Measurements from ENCODE around the gene ERO1B.

ERO1B gene

DNA sequence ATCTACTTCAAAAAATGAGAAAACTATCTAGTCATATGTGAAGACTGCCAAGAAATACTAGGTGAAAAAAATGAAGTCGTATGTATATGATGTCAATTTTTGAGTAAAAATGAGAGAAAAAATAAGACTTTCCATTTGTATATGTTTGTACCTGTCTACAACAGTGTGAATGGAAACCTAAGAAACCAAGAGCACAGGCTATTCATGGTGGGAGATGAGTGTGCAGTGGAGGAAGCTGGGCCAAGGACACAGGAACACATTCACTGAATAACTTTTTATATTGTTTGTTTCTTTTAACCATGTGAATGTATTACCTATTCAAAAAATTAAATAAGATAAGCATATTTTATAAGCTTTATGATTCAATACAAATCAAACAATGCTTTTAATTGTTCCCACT is 67.0 kb downstream of the ERO1B start:
- no peaks in the 10 kb centered on the region for H3K9me3 ChIP-seq (ENCODE audit: control insufficient read depth, insufficient read depth, low read length)
- no peak overlapping the region for H3K4me3 ChIP-seq (ENCODE audit: low read depth, low read length)
- H3K9ac ChIP-seq (ENCODE audit: low read depth, low read length) = no peak overlapping the region
- H3K27ac ChIP-seq (ENCODE audit: low read depth, low read length) = no peak overlapping the region
- H3K27me3 ChIP-seq (ENCODE audit: control insufficient read depth, insufficient read depth, low read length) = no peaks in the 10 kb centered on the region
- H3K36me3 ChIP-seq (ENCODE audit: control insufficient read depth, insufficient read depth, low read length) = no peaks in the 10 kb centered on the region
- H3K4me1 ChIP-seq (ENCODE audit: control insufficient read depth, insufficient read depth, low read length) = no peaks in the 10 kb centered on the region

DNA sequence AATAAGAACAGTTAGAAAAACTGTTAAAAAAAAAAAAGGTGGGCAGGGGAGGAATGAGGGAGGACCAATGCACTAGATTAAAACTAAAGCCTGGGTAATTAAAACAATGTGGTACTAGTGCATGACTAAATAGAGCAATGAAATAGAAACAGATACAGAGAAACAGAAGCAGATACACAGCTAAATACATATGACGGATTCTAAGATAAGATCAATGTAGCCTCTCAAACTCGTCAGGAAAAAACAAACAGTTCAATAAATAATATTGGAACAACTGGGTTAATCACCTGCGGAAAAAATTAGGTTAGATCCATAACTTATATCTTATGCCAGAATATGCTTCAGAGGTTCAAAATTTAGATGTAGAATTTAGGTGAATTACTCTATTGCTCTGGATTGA is 68.2 kb downstream of the ERO1B start:
- Histone ChIP-seq H3K27me3 (ENCODE audit: control insufficient read depth, insufficient read depth, low read length) (no peaks in the 10 kb centered on the region), H3K36me3 (ENCODE audit: control insufficient read depth, insufficient read depth, low read length) (no peaks in the 10 kb centered on the region), H3K27ac (ENCODE audit: low read depth, low read length) (no peak overlapping the region), H3K9me3 (ENCODE audit: control insufficient read depth, insufficient read depth, low read length) (no peaks in the 10 kb centered on the region), H3K4me3 (ENCODE audit: low read depth, low read length) (no peak overlapping the region), H3K9ac (ENCODE audit: low read depth, low read length) (no peak overlapping the region), H3K4me1 (ENCODE audit: control insufficient read depth, insufficient read depth, low read length) (no peaks in the 10 kb centered on the region)

DNA sequence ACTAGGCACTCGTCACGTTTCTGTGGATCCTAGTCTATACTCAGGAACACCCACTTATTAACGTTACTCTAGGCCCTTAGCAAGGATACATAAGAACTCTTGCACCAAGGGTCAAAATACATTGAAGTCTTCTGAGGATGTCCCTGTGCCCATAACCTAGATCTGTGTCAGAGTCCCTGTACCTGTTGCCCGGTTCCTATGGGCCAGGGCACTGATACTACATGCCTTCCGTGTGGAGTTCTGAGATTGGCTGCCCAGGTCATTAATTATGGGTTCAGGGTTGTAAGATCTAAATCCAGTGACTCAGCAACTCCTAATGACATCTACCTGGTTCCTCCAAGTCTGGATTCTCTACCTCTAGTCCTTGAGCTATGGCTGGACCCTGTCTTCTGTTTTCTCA is 69.9 kb downstream of the ERO1B start:
- Histone ChIP-seq H3K27ac (ENCODE audit: low read depth, low read length) (no peak overlapping the region), H3K9ac (ENCODE audit: low read depth, low read length) (no peak overlapping the region), H3K36me3 (ENCODE audit: control insufficient read depth, insufficient read depth, low read length) (no peaks in the 10 kb centered on the region), H3K4me1 (ENCODE audit: control insufficient read depth, insufficient read depth, low read length) (no peaks in the 10 kb centered on the region), H3K4me3 (ENCODE audit: low read depth, low read length) (no peak overlapping the region), H3K27me3 (ENCODE audit: control insufficient read depth, insufficient read depth, low read length) (no peaks in the 10 kb centered on the region), H3K9me3 (ENCODE audit: control insufficient read depth, insufficient read depth, low read length) (no peaks in the 10 kb centered on the region)

DNA sequence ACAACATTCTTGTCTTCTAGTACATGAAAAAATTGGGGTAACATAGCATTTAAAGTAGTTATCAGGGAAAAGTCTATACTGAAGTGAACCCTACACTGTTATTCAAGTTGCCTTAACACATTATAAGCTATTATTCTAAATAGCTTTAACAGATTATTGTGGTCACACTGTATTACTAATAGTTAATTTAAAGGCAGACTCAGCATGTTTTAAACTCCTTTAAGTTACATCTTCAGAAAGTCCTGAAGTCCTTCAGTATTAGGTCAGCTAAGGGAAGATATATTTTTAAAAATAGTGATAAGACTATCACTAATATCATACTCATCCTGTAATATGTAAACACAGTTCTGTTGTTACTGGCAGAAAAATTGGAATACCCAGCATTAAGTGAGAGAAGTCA is 72.0 kb downstream of the ERO1B start:
- H3K4me3 ChIP-seq (ENCODE audit: low read depth, low read length) = no peak overlapping the region
- H3K27me3 ChIP-seq (ENCODE audit: control insufficient read depth, insufficient read depth, low read length) = no peaks in the 10 kb centered on the region
- H3K4me1 ChIP-seq (ENCODE audit: control insufficient read depth, insufficient read depth, low read length) = peaks cover 7% of the 10 kb centered on the region; the same call in 1 of the 2 replicates
- no peak overlapping the region for H3K27ac ChIP-seq (ENCODE audit: low read depth, low read length)
- H3K9me3 ChIP-seq (ENCODE audit: control insufficient read depth, insufficient read depth, low read length) = no peaks in the 10 kb centered on the region
- H3K9ac ChIP-seq (ENCODE audit: low read depth, low read length) = no peak overlapping the region
- H3K36me3 ChIP-seq (ENCODE audit: control insufficient read depth, insufficient read depth, low read length) = peaks cover 3% of the 10 kb centered on the region; the same call in 1 of the 2 replicates

DNA sequence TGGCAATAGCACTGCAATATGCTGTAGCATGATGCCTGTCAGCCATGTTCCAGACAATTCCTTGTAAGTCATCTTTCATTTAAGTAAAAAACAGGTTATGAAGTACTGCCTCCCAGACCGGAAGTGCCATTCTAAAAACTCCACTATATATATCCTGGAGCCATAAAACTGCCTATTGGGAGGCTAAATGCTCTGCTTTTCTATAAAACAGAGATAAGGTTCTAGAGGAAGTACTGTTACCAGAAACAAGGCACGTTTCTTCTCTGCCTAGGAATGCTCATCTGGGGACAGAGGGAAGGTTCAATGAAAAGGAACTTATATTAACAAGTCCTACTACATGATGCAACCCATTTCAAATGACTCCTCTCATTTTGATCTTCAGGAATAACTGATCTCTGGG is 72.6 kb downstream of the ERO1B start:
- Histone ChIP-seq H3K27ac (ENCODE audit: low read depth, low read length) (no peak overlapping the region), H3K4me3 (ENCODE audit: low read depth, low read length) (no peak overlapping the region), H3K9me3 (ENCODE audit: control insufficient read depth, insufficient read depth, low read length) (no peaks in the 10 kb centered on the region)

GRCh38 chr1:236207569-236207968 is 74.2 kb downstream of the ERO1B start:
- Histone ChIP-seq H3K27me3 (ENCODE audit: control insufficient read depth, insufficient read depth, low read length) (no peaks in the 10 kb centered on the region), H3K36me3 (ENCODE audit: control insufficient read depth, insufficient read depth, low read length) (peaks cover 3% of the 10 kb centered on the region; the same call in 1 of the 2 replicates), H3K4me3 (ENCODE audit: low read depth, low read length) (no peak overlapping the region), H3K9me3 (ENCODE audit: control insufficient read depth, insufficient read depth, low read length) (no peaks in the 10 kb centered on the region), H3K27ac (ENCODE audit: low read depth, low read length) (no peak overlapping the region), H3K9ac (ENCODE audit: low read depth, low read length) (no peak overlapping the region), H3K4me1 (ENCODE audit: control insufficient read depth, insufficient read depth, low read length) (peaks cover 7% of the 10 kb centered on the region; the same call in 1 of the 2 replicates)

More for the DNA sequence above, 72.6 kb downstream of the ERO1B start:
- Histone ChIP-seq H3K9ac (ENCODE audit: low read depth, low read length) (no peak overlapping the region), H3K36me3 (ENCODE audit: control insufficient read depth, insufficient read depth, low read length) (peaks cover 3% of the 10 kb centered on the region; the same call in 1 of the 2 replicates), H3K4me1 (ENCODE audit: control insufficient read depth, insufficient read depth, low read length) (peaks cover 7% of the 10 kb centered on the region; the same call in 1 of the 2 replicates), H3K27me3 (ENCODE audit: control insufficient read depth, insufficient read depth, low read length) (no peaks in the 10 kb centered on the region)

DNA sequence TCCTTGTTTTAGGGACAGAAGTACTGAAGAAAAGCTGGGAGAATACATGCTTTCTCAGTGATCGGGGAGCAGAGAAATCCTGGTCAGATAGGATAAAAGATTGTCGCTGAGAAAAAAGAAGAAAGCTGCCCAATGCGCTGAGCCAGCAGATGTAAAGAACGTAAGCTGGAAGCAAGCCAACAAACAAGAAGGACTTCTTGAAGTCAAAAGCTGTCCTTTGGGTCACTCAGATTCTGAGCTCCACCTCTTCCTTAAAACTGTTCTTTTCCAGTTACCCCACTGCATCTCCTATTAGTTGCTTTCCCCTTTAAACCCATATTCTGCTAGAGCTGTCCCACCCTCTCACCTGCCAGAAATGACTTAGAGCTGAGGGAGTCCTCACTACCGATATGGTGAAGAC is 74.6 kb downstream of the ERO1B start:
- Histone ChIP-seq H3K27ac (ENCODE audit: low read depth, low read length) (no peak overlapping the region), H3K9ac (ENCODE audit: low read depth, low read length) (no peak overlapping the region), H3K4me3 (ENCODE audit: low read depth, low read length) (no peak overlapping the region), H3K36me3 (ENCODE audit: control insufficient read depth, insufficient read depth, low read length) (peaks cover 3% of the 10 kb centered on the region; the same call in 1 of the 2 replicates), H3K27me3 (ENCODE audit: control insufficient read depth, insufficient read depth, low read length) (no peaks in the 10 kb centered on the region), H3K9me3 (ENCODE audit: control insufficient read depth, insufficient read depth, low read length) (0 out of 2 replicates have a peak, but pooled peaks cover 1% of the 10 kb centered on the region), H3K4me1 (ENCODE audit: control insufficient read depth, insufficient read depth, low read length) (peaks cover 7% of the 10 kb centered on the region; the same call in 1 of the 2 replicates)

- no peak overlapping the region for H3K9ac ChIP-seq (ENCODE audit: low read depth, low read length)
- peaks cover 3% of the 10 kb centered on the region; the same call in 1 of the 2 replicates for H3K36me3 ChIP-seq (ENCODE audit: control insufficient read depth, insufficient read depth, low read length)
- no peak overlapping the region for H3K27ac ChIP-seq (ENCODE audit: low read depth, low read length)
- peaks cover 7% of the 10 kb centered on the region; the same call in 1 of the 2 replicates for H3K4me1 ChIP-seq (ENCODE audit: control insufficient read depth, insufficient read depth, low read length)
- H3K9me3 ChIP-seq (ENCODE audit: control insufficient read depth, insufficient read depth, low read length) = 0 out of 2 replicates have a peak, but pooled peaks cover 4% of the 10 kb centered on the region
- H3K4me3 ChIP-seq (ENCODE audit: low read depth, low read length) = no peak overlapping the region
- H3K27me3 ChIP-seq (ENCODE audit: control insufficient read depth, insufficient read depth, low read length) = no peaks in the 10 kb centered on the region
Observed at GRCh38 chr1:236206548-236206947, 75.2 kb downstream of the ERO1B start.

DNA sequence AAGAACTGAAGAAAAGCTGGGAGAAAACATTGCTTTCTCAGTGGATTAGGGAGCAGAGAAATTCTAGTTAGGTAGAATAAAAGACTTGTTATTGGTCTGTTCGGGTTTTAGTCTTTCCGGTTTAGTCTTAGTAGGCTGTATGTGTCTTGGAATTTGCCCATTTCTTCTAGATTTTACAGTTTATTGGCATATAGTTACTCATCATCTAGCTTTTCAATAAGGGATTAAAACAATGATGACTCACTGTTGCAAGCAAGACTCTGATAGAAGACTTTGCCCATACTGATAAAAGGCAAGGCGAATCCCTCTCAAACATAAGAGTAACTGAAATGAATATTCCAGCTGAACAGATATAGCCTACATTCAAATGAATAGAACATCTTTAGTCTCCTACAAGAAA is 77.1 kb downstream of the ERO1B start:
- peaks cover 7% of the 10 kb centered on the region; the same call in 1 of the 2 replicates for H3K4me1 ChIP-seq (ENCODE audit: control insufficient read depth, insufficient read depth, low read length)
- 0 out of 2 replicates have a peak, but pooled peaks cover 4% of the 10 kb centered on the region for H3K9me3 ChIP-seq (ENCODE audit: control insufficient read depth, insufficient read depth, low read length)
- H3K36me3 ChIP-seq (ENCODE audit: control insufficient read depth, insufficient read depth, low read length) = peaks cover 3% of the 10 kb centered on the region; the same call in 1 of the 2 replicates
- no peak overlapping the region for H3K9ac ChIP-seq (ENCODE audit: low read depth, low read length)
- no peaks in the 10 kb centered on the region for H3K27me3 ChIP-seq (ENCODE audit: control insufficient read depth, insufficient read depth, low read length)
- H3K4me3 ChIP-seq (ENCODE audit: low read depth, low read length) = no peak overlapping the region
- no peak overlapping the region for H3K27ac ChIP-seq (ENCODE audit: low read depth, low read length)

DNA sequence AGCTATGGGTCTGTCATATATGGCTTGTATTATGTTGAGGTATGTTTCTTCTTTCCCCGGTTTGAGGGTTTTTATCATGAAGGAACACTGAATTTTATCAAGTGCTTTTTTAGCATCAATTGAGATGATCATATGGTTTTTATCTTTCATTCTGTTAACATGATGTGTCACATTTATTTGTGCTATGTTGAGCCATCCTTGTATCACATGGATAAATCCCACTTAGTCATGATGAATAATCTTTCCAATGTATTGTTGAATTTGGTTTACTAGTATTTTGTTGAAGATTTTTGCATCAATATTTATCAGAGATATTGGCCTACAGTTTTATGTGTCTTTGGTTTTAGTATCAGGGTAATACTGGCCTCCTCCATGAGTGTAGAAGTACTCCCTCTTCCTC is 77.7 kb downstream of the ERO1B start:
- Histone ChIP-seq H3K36me3 (ENCODE audit: control insufficient read depth, insufficient read depth, low read length) (peaks cover 3% of the 10 kb centered on the region; the same call in 1 of the 2 replicates), H3K9me3 (ENCODE audit: control insufficient read depth, insufficient read depth, low read length) (0 out of 2 replicates have a peak, but pooled peaks cover 4% of the 10 kb centered on the region), H3K27me3 (ENCODE audit: control insufficient read depth, insufficient read depth, low read length) (no peaks in the 10 kb centered on the region), H3K4me3 (ENCODE audit: low read depth, low read length) (no peak overlapping the region), H3K9ac (ENCODE audit: low read depth, low read length) (no peak overlapping the region), H3K4me1 (ENCODE audit: control insufficient read depth, insufficient read depth, low read length) (peaks cover 7% of the 10 kb centered on the region; the same call in 1 of the 2 replicates), H3K27ac (ENCODE audit: low read depth, low read length) (no peak overlapping the region)

- Histone ChIP-seq H3K27ac (ENCODE audit: low read depth, low read length) (no peak overlapping the region), H3K9ac (ENCODE audit: low read depth, low read length) (no peak overlapping the region), H3K4me1 (ENCODE audit: control insufficient read depth, insufficient read depth, low read length) (peaks cover 7% of the 10 kb centered on the region; the same call in 1 of the 2 replicates), H3K36me3 (ENCODE audit: control insufficient read depth, insufficient read depth, low read length) (peaks cover 3% of the 10 kb centered on the region; the same call in 1 of the 2 replicates), H3K9me3 (ENCODE audit: control insufficient read depth, insufficient read depth, low read length) (0 out of 2 replicates have a peak, but pooled peaks cover 4% of the 10 kb centered on the region), H3K27me3 (ENCODE audit: control insufficient read depth, insufficient read depth, low read length) (no peaks in the 10 kb centered on the region), H3K4me3 (ENCODE audit: low read depth, low read length) (no peak overlapping the region)
Observed at GRCh38 chr1:236201786-236202185, 80.0 kb downstream of the ERO1B start.
